ENCODE results near the gene GFRA1. TPM values are rescaled to one million over a fixed set of nuclear protein-coding genes. Genes with fewer than 3 reads are reported as not detected.
"Not testable (repeated sequence)": the region's sequence is repeated elsewhere in the genome, so short reads cannot be mapped to it uniquely, and the experiment has no call there.

Gene GFRA1
- total and polyA plus RNA-seq, 8 donors: 1.9 to 3.5 (median 2.8) TPM

DNA sequence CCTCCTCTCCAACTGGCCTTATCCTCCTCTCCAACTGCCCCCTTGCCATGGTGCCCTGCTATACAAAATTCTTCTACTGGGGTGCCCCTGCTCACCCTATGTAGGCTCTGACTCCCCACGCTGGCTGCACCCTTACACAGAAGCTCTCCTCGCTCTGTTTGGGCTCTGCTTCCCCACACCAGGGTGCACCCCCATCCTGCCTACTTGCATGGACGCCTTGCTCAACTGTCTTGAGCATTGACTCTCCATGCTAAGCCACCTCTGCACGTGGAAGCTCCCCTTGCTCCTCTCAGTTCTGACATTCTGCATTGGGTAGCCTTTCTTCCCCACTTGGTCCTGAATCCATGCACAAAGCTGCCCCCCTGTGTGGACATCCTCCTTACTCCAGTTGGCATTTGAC is 231.1 kb downstream of the GFRA1 start:
- intact Hi-C loops (cut with DNase I): no loop called here
- no peak for DNase-seq

DNA sequence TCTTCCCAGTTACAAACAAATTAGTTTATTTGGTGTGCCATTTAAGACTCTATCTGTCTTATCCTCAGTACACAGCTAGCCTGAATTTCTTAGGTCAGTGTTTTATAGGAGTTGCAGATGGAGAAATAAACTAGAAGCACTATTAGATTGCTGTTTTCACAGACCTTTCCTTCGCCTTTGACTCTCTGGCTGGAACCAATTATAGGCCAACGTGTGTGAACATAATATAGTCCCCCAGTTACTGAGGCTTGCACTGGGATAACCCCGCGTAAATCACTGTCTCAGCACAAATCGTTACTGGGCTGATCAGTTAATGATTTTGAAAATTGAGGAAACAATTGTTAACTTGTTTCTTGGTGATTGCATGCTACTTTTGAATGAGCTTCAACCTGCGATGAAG is 233.4 kb downstream of the GFRA1 start:
- no peak for ATAC-seq
- TF ChIP-seq, protein P1, sequence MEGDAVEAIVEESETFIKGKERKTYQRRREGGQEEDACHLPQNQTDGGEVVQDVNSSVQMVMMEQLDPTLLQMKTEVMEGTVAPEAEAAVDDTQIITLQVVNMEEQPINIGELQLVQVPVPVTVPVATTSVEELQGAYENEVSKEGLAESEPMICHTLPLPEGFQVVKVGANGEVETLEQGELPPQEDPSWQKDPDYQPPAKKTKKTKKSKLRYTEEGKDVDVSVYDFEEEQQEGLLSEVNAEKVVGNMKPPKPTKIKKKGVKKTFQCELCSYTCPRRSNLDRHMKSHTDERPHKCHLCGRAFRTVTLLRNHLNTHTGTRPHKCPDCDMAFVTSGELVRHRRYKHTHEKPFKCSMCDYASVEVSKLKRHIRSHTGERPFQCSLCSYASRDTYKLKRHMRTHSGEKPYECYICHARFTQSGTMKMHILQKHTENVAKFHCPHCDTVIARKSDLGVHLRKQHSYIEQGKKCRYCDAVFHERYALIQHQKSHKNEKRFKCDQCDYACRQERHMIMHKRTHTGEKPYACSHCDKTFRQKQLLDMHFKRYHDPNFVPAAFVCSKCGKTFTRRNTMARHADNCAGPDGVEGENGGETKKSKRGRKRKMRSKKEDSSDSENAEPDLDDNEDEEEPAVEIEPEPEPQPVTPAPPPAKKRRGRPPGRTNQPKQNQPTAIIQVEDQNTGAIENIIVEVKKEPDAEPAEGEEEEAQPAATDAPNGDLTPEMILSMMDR (IDR thresholded peaks at IDR 0.05): no peak
- peaks cover 0 to 5% of the 10 kb centered on the region in 2 donors for H3K9me3 ChIP-seq
- DNase-seq: no peak
- no peaks in the 10 kb centered on the region for H3K36me3 ChIP-seq
- intact Hi-C loops (cut with DNase I): no loop called here
- H3K27me3 ChIP-seq: no peaks in the 10 kb centered on the region
- no peak overlapping the region for H3K27ac ChIP-seq
- no peaks in the 10 kb centered on the region for H3K4me1 ChIP-seq
- H3K4me3 ChIP-seq: no peak overlapping the region

More for the DNA sequence above, 231.1 kb downstream of the GFRA1 start:
- TF ChIP-seq, protein P1 (IDR thresholded peaks at IDR 0.05): no peak
- Histone ChIP-seq H3K27me3 (no peaks in the 10 kb centered on the region), H3K27ac (no peak overlapping the region), H3K9me3 (no peaks in the 10 kb centered on the region), H3K4me1 (no peaks in the 10 kb centered on the region), H3K36me3 (no peaks in the 10 kb centered on the region), H3K4me3 (no peak overlapping the region)
- ATAC-seq: no peak

DNA sequence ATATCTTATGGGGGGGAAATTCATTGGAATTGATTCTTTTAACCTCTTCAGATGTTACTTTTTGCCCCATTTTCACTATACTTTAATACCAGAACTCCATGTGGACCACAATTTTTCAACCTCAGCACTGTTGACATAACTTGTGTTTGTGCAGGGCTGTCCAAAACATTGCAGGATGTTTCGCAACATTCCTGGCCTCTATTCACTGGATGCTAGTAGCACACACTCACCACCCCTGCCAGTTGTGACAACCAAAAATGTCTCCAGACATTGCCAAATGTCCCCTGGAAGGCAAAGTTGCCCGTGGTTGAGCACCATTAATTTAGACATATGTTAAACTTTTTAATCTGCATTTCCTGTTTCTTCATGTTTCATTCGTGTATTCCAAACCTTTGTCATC is 234.7 kb downstream of the GFRA1 start:
- intact Hi-C loops (cut with DNase I): no loop called here
- no peaks in the 10 kb centered on the region for H3K27me3 ChIP-seq
- TF ChIP-seq, protein P1 (IDR thresholded peaks at IDR 0.05): no peak
- no peak overlapping the region for H3K27ac ChIP-seq
- H3K36me3 ChIP-seq: no peaks in the 10 kb centered on the region
- no peak overlapping the region for H3K4me3 ChIP-seq
- DNase-seq: peak in 2 of 4 donors; percentile 56 to 75
- H3K9me3 ChIP-seq: peaks cover 0 to 11% of the 10 kb centered on the region in 2 donors
- H3K4me1 ChIP-seq: no peaks in the 10 kb centered on the region
- peak; percentile 35 for ATAC-seq

DNA sequence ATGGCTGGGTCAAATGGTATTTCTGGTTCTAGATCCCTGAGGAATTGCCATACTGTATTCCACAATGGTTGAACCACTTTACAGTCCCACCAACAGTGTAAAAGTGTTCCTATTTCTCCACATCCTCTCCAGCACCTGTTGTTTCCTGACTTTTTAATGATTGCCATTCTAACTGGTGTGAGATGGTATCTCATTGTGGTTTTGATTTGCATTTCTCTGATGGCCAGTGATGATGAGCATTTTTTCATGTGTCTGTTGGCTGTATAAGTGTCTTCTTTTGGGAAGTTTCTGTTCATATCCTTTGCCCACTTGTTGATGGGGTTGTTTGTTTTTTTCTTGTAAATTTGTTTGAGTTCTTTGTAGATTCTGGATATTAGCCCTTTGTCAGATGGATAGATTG is 237.6 kb downstream of the GFRA1 start:
- intact Hi-C loops (cut with DNase I); H3K27ac ChIP-seq; ATAC-seq; H3K4me1 ChIP-seq; H3K27me3 ChIP-seq; H3K4me3 ChIP-seq; DNase-seq; H3K36me3 ChIP-seq: not testable (repeated sequence)
- H3K9me3 ChIP-seq: peaks cover 0 to 18% of the 10 kb centered on the region in 2 donors

DNA sequence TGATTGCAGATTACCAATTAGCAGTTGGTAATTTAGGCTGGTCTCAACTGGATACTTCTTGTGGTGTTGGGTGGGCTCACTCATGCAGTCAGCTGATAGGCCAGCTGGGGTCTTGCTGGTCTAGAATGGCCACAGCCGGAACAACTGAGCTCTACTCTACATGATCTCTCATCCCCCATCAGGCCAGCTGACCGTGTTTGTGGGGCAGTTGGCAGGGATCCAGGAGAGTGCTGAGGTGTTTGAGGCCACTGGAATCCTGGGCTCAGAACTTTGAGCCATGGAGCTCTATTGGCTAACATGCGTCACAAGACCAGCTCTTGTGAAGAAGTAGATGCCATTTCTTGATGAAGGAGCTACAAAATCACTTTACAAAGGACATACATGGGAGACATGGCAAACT is 242.4 kb downstream of the GFRA1 start:
- DNase-seq (no peak), ATAC-seq (no peak)
- Histone ChIP-seq H3K4me1 (no peaks in the 10 kb centered on the region), H3K27me3 (no peaks in the 10 kb centered on the region), H3K9me3 (peaks cover 0 to 20% of the 10 kb centered on the region in 2 donors), H3K4me3 (no peak overlapping the region), H3K36me3 (no peaks in the 10 kb centered on the region), H3K27ac (no peak overlapping the region)
- TF ChIP-seq, protein P1 (IDR thresholded peaks at IDR 0.05): no peak
- intact Hi-C loops (cut with DNase I): no loop called here

DNA sequence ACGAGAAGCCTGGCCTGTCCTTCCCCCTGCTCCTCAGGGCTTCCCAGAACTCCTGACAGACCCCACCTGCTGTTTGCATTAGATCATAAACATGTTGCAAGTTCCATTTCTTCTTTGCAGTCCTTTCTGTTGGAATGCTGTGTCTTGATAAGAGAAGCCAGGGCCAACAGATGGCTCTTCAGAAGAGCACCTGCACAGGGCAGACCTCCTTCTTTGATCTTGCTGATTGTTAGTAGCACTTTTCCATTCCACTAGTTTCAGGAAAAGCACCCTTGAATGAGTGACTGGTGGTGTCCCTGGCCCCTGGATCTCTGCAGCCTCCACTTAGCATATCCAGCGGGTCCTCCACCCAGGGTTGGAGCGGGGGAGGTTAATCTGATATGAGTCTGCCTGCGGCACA is 243.2 kb downstream of the GFRA1 start:
- ATAC-seq (no peak), DNase-seq (no peak)
- no peak overlapping the region for H3K4me3 ChIP-seq
- H3K27me3 ChIP-seq: no peaks in the 10 kb centered on the region
- peaks cover 0 to 16% of the 10 kb centered on the region in 2 donors for H3K9me3 ChIP-seq
- H3K27ac ChIP-seq: no peak overlapping the region
- no peaks in the 10 kb centered on the region for H3K36me3 ChIP-seq
- TF ChIP-seq, protein P1 (IDR thresholded peaks at IDR 0.05): no peak
- H3K4me1 ChIP-seq: no peaks in the 10 kb centered on the region
- intact Hi-C loops (cut with DNase I): no loop called here

Data from left lung (tissue), 10 donors.